Duodenal mucosa (tissue), 2 donors: Measurements from ENCODE around the gene RSPH10B2.
"Not testable (repeated sequence)": the region's sequence is repeated elsewhere in the genome, so short reads cannot be mapped to it uniquely, and the experiment has no call there.

Source experiments
- H3K27ac ChIP-seq: one replicate; pipeline ENCODE4 v1.7.0; 2013; ENCODE audit warnings: low read depth, low read length
- H3K27me3 ChIP-seq, 2 donors: one replicate each; pipeline ENCODE4 v1.7.0; 2013; ENCODE audit warnings: low read length in 2 of 2, control low read depth in 1 of 2; ENCODE audit not compliant: insufficient read depth in 2 of 2, control insufficient read depth in 1 of 2
- H3K36me3 ChIP-seq, 2 donors: one replicate each; pipeline ENCODE4 v1.7.0; 2013; ENCODE audit warnings: low read length in 2 of 2, control low read depth in 1 of 2; ENCODE audit not compliant: insufficient read depth in 2 of 2, control insufficient read depth in 1 of 2
- H3K4me1 ChIP-seq, 2 donors: one replicate each; pipeline ENCODE4 v1.7.0; 2013; ENCODE audit warnings: low read length in 2 of 2, control low read depth in 1 of 2; ENCODE audit not compliant: insufficient read depth in 2 of 2, control insufficient read depth in 1 of 2
- H3K4me3 ChIP-seq, 2 donors: one replicate each; pipeline ENCODE4 v1.7.0; 2013; ENCODE audit warnings: low read length in 2 of 2, low read depth in 1 of 2
- H3K9ac ChIP-seq, 2 donors: one replicate each; pipeline ENCODE4 v1.7.0; 2013; ENCODE audit warnings: low read length in 2 of 2, low read depth in 1 of 2
- H3K9me3 ChIP-seq, 2 donors: one replicate each; pipeline ENCODE4 v1.7.0; 2013; ENCODE audit warnings: low read length in 2 of 2, control low read depth in 1 of 2; ENCODE audit not compliant: control insufficient read depth in 1 of 2

Gene RSPH10B2

GRCh38 chr7:6781581-6781980 lies 27.7 kb downstream of the RSPH10B2 start:
- not testable (repeated sequence) for H3K9ac ChIP-seq, H3K4me1 ChIP-seq, H3K4me3 ChIP-seq, H3K27me3 ChIP-seq, H3K9me3 ChIP-seq, H3K27ac ChIP-seq, H3K36me3 ChIP-seq

GRCh38 chr7:6789353-6789752 lies 35.5 kb downstream of the RSPH10B2 start:
- not testable (repeated sequence) for H3K27ac ChIP-seq, H3K4me3 ChIP-seq, H3K9me3 ChIP-seq, H3K27me3 ChIP-seq, H3K36me3 ChIP-seq, H3K9ac ChIP-seq, H3K4me1 ChIP-seq

- H3K9me3 ChIP-seq, H3K27me3 ChIP-seq, H3K4me1 ChIP-seq, H3K9ac ChIP-seq, H3K36me3 ChIP-seq, H3K4me3 ChIP-seq, H3K27ac ChIP-seq: not testable (repeated sequence)
Measured at GRCh38 chr7:6792113-6792872, 38.4 kb downstream of the RSPH10B2 start.

- H3K9ac ChIP-seq, H3K27ac ChIP-seq, H3K4me3 ChIP-seq, H3K9me3 ChIP-seq, H3K4me1 ChIP-seq, H3K36me3 ChIP-seq, H3K27me3 ChIP-seq: not testable (repeated sequence)
Measured at GRCh38 chr7:6794276-6794675, 40.4 kb downstream of the RSPH10B2 start.

GRCh38 chr7:6797218-6797617 lies 43.3 kb downstream of the RSPH10B2 start:
- H3K27me3 ChIP-seq, H3K27ac ChIP-seq, H3K36me3 ChIP-seq, H3K4me3 ChIP-seq, H3K9me3 ChIP-seq, H3K9ac ChIP-seq, H3K4me1 ChIP-seq: not testable (repeated sequence)

- H3K9me3 ChIP-seq, H3K4me3 ChIP-seq, H3K27ac ChIP-seq, H3K9ac ChIP-seq, H3K27me3 ChIP-seq, H3K4me1 ChIP-seq, H3K36me3 ChIP-seq: not testable (repeated sequence)
Measured at GRCh38 chr7:6798047-6798446, 44.1 kb downstream of the RSPH10B2 start.

- not testable (repeated sequence) for H3K9ac ChIP-seq, H3K4me1 ChIP-seq, H3K9me3 ChIP-seq, H3K27me3 ChIP-seq, H3K4me3 ChIP-seq, H3K36me3 ChIP-seq, H3K27ac ChIP-seq
Measured at GRCh38 chr7:6799887-6800286, 46.0 kb downstream of the RSPH10B2 start.

GRCh38 chr7:6800331-6800730 lies 46.4 kb downstream of the RSPH10B2 start:
- H3K27me3 ChIP-seq, H3K27ac ChIP-seq, H3K4me1 ChIP-seq, H3K9ac ChIP-seq, H3K9me3 ChIP-seq, H3K4me3 ChIP-seq, H3K36me3 ChIP-seq: not testable (repeated sequence)

GRCh38 chr7:6807393-6807918 lies 53.6 kb downstream of the RSPH10B2 start:
- H3K27me3 ChIP-seq = not testable (repeated sequence)

GRCh38 chr7:6807959-6808358 lies 54.1 kb downstream of the RSPH10B2 start:
- not testable (repeated sequence) for H3K27ac ChIP-seq, H3K27me3 ChIP-seq, H3K4me3 ChIP-seq, H3K4me1 ChIP-seq, H3K9me3 ChIP-seq, H3K9ac ChIP-seq, H3K36me3 ChIP-seq

More at GRCh38 chr7:6807393-6807918, 53.6 kb downstream of the RSPH10B2 start:
- not testable (repeated sequence) for H3K4me3 ChIP-seq, H3K27ac ChIP-seq, H3K9me3 ChIP-seq, H3K4me1 ChIP-seq, H3K9ac ChIP-seq, H3K36me3 ChIP-seq

GRCh38 chr7:6813011-6813410 lies 59.1 kb downstream of the RSPH10B2 start:
- H3K4me3 ChIP-seq, H3K27ac ChIP-seq, H3K9me3 ChIP-seq, H3K4me1 ChIP-seq, H3K27me3 ChIP-seq, H3K36me3 ChIP-seq, H3K9ac ChIP-seq: not testable (repeated sequence)
